ENCODE measurements around the gene PTPN1.
"Not testable (repeated sequence)": the region's sequence is repeated elsewhere in the genome, so short reads cannot be mapped to it uniquely, and the experiment has no call there.

PTPN1 gene

GRCh38 chr20:50506270-50506579 is 4.0 kb upstream of the PTPN1 start:
- Histone ChIP-seq H3K9me3 (ENCODE audit: control insufficient read depth, insufficient read depth, low read depth, low read length) (no peaks in the 10 kb centered on the region), H3K27ac (ENCODE audit: extremely low read depth, low read depth, low read length) (no peak overlapping the region), H3K36me3 (ENCODE audit: control insufficient read depth in 2 of 2, insufficient read depth in 1 of 2, low read length in 2 of 2) (no peaks in the 10 kb centered on the region), H3K4me3 (ENCODE audit: low read depth, low read length) (no peak overlapping the region), H3K4me1 (ENCODE audit: control insufficient read depth, insufficient read depth, low read length) (peaks cover 2% of the 10 kb centered on the region; the same call in 1 of the 2 replicates)
- ChIA-PET CTCF (interaction anchor here (0.7 to 2.7 kb wide), 3 partner anchors 58 to 698 kb away, joined by 3 to 20 read pairs (median 3); no protein-coding TSS in a partner anchor), POLR2A (no interaction called here)
- TF ChIP-seq, protein P1, sequence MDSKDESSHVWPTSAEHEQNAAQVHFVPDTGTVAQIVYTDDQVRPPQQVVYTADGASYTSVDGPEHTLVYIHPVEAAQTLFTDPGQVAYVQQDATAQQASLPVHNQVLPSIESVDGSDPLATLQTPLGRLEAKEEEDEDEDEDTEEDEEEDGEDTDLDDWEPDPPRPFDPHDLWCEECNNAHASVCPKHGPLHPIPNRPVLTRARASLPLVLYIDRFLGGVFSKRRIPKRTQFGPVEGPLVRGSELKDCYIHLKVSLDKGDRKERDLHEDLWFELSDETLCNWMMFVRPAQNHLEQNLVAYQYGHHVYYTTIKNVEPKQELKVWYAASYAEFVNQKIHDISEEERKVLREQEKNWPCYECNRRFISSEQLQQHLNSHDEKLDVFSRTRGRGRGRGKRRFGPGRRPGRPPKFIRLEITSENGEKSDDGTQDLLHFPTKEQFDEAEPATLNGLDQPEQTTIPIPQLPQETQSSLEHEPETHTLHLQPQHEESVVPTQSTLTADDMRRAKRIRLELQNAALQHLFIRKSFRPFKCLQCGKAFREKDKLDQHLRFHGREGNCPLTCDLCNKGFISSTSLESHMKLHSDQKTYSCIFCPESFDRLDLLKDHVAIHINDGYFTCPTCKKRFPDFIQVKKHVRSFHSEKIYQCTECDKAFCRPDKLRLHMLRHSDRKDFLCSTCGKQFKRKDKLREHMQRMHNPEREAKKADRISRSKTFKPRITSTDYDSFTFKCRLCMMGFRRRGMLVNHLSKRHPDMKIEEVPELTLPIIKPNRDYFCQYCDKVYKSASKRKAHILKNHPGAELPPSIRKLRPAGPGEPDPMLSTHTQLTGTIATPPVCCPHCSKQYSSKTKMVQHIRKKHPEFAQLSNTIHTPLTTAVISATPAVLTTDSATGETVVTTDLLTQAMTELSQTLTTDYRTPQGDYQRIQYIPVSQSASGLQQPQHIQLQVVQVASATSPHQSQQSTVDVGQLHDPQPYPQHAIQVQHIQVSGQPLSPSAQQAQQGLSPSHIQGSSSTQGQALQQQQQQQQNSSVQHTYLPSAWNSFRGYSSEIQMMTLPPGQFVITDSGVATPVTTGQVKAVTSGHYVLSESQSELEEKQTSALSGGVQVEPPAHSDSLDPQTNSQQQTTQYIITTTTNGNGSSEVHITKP (tag by site-specific recombination; IDR thresholded peaks at IDR 0.05): peak; percentile 50; the same call in 1 of the 2 replicates
- peak; percentile 61 for TF ChIP-seq ZNF341 (tag by site-specific recombination; IDR thresholded peaks at IDR 0.05; ENCODE audit: low read depth)
- no peak for TF ChIP-seq SETDB1 (IDR thresholded peaks at IDR 0.05; ENCODE audit: insufficient read length, low read length)

DNA sequence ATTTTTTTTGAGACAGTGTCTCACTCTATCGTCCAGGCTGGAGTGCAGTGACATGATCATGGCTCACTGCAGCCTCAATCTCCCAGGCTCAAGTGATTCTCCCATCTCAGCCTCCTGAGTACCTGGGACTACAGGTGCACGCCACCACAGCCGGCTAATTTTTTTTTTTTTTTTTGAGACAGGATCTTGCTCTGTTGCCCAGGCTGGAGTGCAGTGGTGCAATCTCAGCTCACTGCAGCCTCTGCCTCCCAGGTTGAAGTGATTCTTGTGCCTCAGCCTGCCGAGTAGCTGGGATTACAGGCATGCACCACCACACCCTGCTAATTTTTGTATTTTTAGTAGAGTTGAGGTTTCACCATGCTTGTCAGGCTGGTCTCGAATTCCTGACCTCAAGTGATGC is 2.4 kb upstream of the PTPN1 start:
- H3K36me3 ChIP-seq (ENCODE audit: control insufficient read depth in 2 of 2, insufficient read depth in 1 of 2, low read length in 2 of 2); H3K4me3 ChIP-seq (ENCODE audit: low read depth, low read length); H3K9me3 ChIP-seq (ENCODE audit: control insufficient read depth, insufficient read depth, low read depth, low read length); POLR2A ChIA-PET; CTCF ChIA-PET; H3K27ac ChIP-seq (ENCODE audit: extremely low read depth, low read depth, low read length): not testable (repeated sequence)
- TF ChIP-seq ZNF121 (tag by site-specific recombination; IDR thresholded peaks at IDR 0.05): peak; percentile 82
- peaks cover 12% of the 10 kb centered on the region for H3K4me1 ChIP-seq (ENCODE audit: control insufficient read depth, insufficient read depth, low read length)

- TF ChIP-seq ZBTB20 (tag by site-specific recombination; IDR thresholded peaks at IDR 0.05): peak; percentile 71
- no peak for TF ChIP-seq PRDM1 (tag by site-specific recombination; IDR thresholded peaks at IDR 0.05)
- TF ChIP-seq ZNF521 (tag by site-specific recombination; IDR thresholded peaks at IDR 0.05): no peak
- POLR2A ChIA-PET: no interaction called here
- H3K36me3 ChIP-seq (ENCODE audit: control insufficient read depth in 2 of 2, insufficient read depth in 1 of 2, low read length in 2 of 2): no peaks in the 10 kb centered on the region
- peaks cover 14% of the 10 kb centered on the region for H3K4me1 ChIP-seq (ENCODE audit: control insufficient read depth, insufficient read depth, low read length)
- no peak overlapping the region for H3K27ac ChIP-seq (ENCODE audit: extremely low read depth, low read depth, low read length)
- CTCF ChIA-PET: interaction anchor here (0.7 to 1.1 kb wide), 2 partner anchors 39 to 40 kb away, joined by 3 to 5 read pairs; no protein-coding TSS in a partner anchor
- no peaks in the 10 kb centered on the region for H3K9me3 ChIP-seq (ENCODE audit: control insufficient read depth, insufficient read depth, low read depth, low read length)
- no peak overlapping the region for H3K4me3 ChIP-seq (ENCODE audit: low read depth, low read length)
These were observed 1.9 kb upstream of the PTPN1 start for GRCh38 chr20:50508171-50508755.

DNA sequence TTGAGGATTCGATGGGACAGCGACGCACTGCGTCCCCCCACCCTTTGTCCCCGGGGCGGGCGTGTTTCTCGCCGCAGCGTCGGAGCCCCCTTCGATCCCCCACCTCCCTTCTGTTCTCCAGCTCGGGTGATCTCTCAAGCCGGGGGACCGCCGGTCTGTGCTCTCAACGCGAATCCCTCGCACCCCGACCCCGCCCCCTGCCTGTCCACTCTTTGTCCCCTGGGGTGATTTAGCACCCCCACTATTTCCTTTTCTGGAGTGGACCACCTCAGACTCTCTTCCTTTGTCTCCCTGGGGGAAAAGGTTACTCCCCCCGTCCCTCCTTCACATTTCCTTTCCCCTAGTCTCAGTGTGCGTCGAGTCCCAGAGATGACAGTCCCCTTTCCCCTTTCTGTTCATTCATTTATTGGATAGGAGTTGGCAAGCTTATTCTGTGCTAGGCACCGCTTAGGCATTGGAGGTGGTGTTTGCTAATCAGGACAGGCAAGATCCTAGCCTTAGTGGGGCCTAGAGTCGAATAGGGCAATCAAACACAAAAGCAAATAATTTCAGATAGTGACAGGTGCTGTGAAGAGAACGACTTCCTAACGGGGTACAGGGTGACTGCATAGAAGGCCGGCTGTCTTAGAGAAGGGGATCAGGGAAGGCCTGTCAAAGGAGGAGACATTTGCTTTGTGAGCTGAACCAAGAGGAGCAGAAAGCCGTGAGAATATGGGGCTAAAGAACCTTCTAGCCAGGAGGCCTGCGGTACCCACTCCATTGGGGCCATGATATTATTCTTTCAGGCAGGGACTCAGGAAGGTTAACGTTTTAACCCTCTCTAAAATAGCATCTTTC is 741 bp downstream of the PTPN1 start:
- CTCF ChIA-PET: interaction anchor here (0.6 to 2.8 kb wide), 11 partner anchors 23 to 366 kb away, joined by 3 to 25 read pairs (median 3); no protein-coding TSS in a partner anchor
- POLR2A ChIA-PET: interaction anchor here (0.6 to 3.4 kb wide), 8 partner anchors 9 to 1189 kb away, joined by 3 to 12 read pairs (median 3); no protein-coding TSS in a partner anchor
- peaks cover 19% of the 10 kb centered on the region for H3K4me1 ChIP-seq (ENCODE audit: control insufficient read depth, insufficient read depth, low read length)
- peak overlapping the region; percentile 45; the same call in 1 of the 2 replicates for H3K27ac ChIP-seq (ENCODE audit: extremely low read depth, low read depth, low read length)
- peak overlapping the region; percentile 100 for H3K4me3 ChIP-seq (ENCODE audit: low read depth, low read length)
- no peaks in the 10 kb centered on the region for H3K9me3 ChIP-seq (ENCODE audit: control insufficient read depth, insufficient read depth, low read depth, low read length)
- no peaks in the 10 kb centered on the region for H3K36me3 ChIP-seq (ENCODE audit: control insufficient read depth in 2 of 2, insufficient read depth in 1 of 2, low read length in 2 of 2)
- 0 out of 2 replicates have a peak, but pooled peaks have one; percentile 33 for TF ChIP-seq ZBTB10 (tag by site-specific recombination; IDR thresholded peaks at IDR 0.05)
- TF ChIP-seq ZNF624 (tag by site-specific recombination; IDR thresholded peaks at IDR 0.05): no peak
- TF ChIP-seq GFI1B (tag by site-specific recombination; IDR thresholded peaks at IDR 0.05): no peak
- peak; percentile 9; the same call in 1 of the 2 replicates for TF ChIP-seq ZFP37 (tag by site-specific recombination; IDR thresholded peaks at IDR 0.05)
- TF ChIP-seq, protein P2, sequence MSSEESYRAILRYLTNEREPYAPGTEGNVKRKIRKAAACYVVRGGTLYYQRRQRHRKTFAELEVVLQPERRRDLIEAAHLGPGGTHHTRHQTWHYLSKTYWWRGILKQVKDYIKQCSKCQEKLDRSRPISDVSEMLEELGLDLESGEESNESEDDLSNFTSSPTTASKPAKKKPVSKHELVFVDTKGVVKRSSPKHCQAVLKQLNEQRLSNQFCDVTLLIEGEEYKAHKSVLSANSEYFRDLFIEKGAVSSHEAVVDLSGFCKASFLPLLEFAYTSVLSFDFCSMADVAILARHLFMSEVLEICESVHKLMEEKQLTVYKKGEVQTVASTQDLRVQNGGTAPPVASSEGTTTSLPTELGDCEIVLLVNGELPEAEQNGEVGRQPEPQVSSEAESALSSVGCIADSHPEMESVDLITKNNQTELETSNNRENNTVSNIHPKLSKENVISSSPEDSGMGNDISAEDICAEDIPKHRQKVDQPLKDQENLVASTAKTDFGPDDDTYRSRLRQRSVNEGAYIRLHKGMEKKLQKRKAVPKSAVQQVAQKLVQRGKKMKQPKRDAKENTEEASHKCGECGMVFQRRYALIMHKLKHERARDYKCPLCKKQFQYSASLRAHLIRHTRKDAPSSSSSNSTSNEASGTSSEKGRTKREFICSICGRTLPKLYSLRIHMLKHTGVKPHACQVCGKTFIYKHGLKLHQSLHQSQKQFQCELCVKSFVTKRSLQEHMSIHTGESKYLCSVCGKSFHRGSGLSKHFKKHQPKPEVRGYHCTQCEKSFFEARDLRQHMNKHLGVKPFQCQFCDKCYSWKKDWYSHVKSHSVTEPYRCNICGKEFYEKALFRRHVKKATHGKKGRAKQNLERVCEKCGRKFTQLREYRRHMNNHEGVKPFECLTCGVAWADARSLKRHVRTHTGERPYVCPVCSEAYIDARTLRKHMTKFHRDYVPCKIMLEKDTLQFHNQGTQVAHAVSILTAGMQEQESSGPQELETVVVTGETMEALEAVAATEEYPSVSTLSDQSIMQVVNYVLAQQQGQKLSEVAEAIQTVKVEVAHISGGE (tag by site-specific recombination; conservative IDR thresholded peaks at IDR 0.05; ENCODE audit: low read depth): 0 out of 2 replicates have a peak, but pooled peaks have one; percentile 20
- peak; percentile 6; the same call in 1 of the 2 replicates for TF ChIP-seq SP2 (tag by site-specific recombination; IDR thresholded peaks at IDR 0.05)
- TF ChIP-seq YY2 (tag by site-specific recombination; IDR thresholded peaks at IDR 0.05): no peak
